HG02970 (cell line): ENCODE results near the gene KCNJ6.
"Not testable (repeated sequence)": the region's sequence is repeated elsewhere in the genome, so short reads cannot be mapped to it uniquely, and the experiment has no call there.

ENCODE experiments used
- ATAC-seq: cut with Tn5 transposase; IDR thresholded peaks from one replicate; pipeline ENCODE4 v1.9.1; 2021; ENCODE audit warnings: mild to moderate bottlenecking, moderate library complexity, moderate number of reproducible peaks; ENCODE audit not compliant: unreplicated experiment, low FRiP score

The KCNJ6 gene

GRCh38 chr21:37688952-37689659, 227.2 kb downstream of the KCNJ6 start:
- no peak for ATAC-seq

GRCh38 chr21:37686991-37687810, 229.1 kb downstream of the KCNJ6 start:
- ATAC-seq = no peak

GRCh38 chr21:37684547-37684946, 231.7 kb downstream of the KCNJ6 start:
- ATAC-seq = no peak

GRCh38 chr21:37684115-37684493, 232.2 kb downstream of the KCNJ6 start:
- no peak for ATAC-seq

GRCh38 chr21:37683396-37684114, 232.7 kb downstream of the KCNJ6 start:
- ATAC-seq = no peak

GRCh38 chr21:37682966-37683365, 233.3 kb downstream of the KCNJ6 start:
- ATAC-seq = no peak

GRCh38 chr21:37677006-37677405, 239.3 kb downstream of the KCNJ6 start:
- no peak for ATAC-seq

- ATAC-seq = no peak
These were observed 241.0 kb downstream of the KCNJ6 start for GRCh38 chr21:37675202-37675801.

GRCh38 chr21:37673801-37674575, 242.3 kb downstream of the KCNJ6 start:
- no peak for ATAC-seq

- ATAC-seq = no peak
These were observed 244.9 kb downstream of the KCNJ6 start for GRCh38 chr21:37671381-37671780.

- no peak for ATAC-seq
These were observed 245.4 kb downstream of the KCNJ6 start for GRCh38 chr21:37670883-37671282.

GRCh38 chr21:37669249-37669648, 247.0 kb downstream of the KCNJ6 start:
- no peak for ATAC-seq

- no peak for ATAC-seq
These were observed 247.6 kb downstream of the KCNJ6 start for GRCh38 chr21:37668462-37669239.

- ATAC-seq = no peak
These were observed 248.9 kb downstream of the KCNJ6 start for GRCh38 chr21:37667380-37667779.

- ATAC-seq = no peak
These were observed 250.8 kb downstream of the KCNJ6 start for GRCh38 chr21:37665230-37666024.

GRCh38 chr21:37662227-37662626, 254.0 kb downstream of the KCNJ6 start:
- ATAC-seq = not testable (repeated sequence)

- ATAC-seq = no peak
These were observed 255.5 kb downstream of the KCNJ6 start for GRCh38 chr21:37660709-37661108.

- ATAC-seq = no peak
These were observed 256.4 kb downstream of the KCNJ6 start for GRCh38 chr21:37659874-37660273.
